Measurements from ENCODE around the gene SLC33A1.

- TF ChIP-seq POLR2AphosphoS5 (IDR thresholded peaks at IDR 0.05; ENCODE audit: low read depth, low read length) (peak; percentile 66), TAF1 (IDR thresholded peaks at IDR 0.05; ENCODE audit: borderline replicate concordance, low read depth, low read length) (peak; percentile 79; the same call in 1 of the 2 replicates)
These were observed 16.1 kb upstream of the SLC33A1 start, which contains the start of gene GMPS for GRCh38 chr3:155870133-155870944.

Measured in GM12892 (cell line).